ENCODE results near the gene TRA2A.

DNA sequence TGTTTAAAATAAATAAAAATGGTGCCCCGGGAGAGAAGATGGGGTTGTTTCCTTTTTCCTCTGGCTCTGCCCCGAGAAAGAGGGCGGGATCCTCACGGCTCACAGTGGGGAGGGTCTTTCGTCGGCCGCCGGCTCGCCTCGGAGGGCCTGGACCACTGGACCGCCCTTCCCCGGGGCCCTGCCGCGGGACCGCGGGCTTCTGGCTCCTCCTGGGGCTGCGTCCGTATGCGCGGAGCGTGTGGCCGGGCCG lies 58.0 kb downstream of the TRA2A start:
- TF ChIP-seq, protein P1, sequence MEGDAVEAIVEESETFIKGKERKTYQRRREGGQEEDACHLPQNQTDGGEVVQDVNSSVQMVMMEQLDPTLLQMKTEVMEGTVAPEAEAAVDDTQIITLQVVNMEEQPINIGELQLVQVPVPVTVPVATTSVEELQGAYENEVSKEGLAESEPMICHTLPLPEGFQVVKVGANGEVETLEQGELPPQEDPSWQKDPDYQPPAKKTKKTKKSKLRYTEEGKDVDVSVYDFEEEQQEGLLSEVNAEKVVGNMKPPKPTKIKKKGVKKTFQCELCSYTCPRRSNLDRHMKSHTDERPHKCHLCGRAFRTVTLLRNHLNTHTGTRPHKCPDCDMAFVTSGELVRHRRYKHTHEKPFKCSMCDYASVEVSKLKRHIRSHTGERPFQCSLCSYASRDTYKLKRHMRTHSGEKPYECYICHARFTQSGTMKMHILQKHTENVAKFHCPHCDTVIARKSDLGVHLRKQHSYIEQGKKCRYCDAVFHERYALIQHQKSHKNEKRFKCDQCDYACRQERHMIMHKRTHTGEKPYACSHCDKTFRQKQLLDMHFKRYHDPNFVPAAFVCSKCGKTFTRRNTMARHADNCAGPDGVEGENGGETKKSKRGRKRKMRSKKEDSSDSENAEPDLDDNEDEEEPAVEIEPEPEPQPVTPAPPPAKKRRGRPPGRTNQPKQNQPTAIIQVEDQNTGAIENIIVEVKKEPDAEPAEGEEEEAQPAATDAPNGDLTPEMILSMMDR (CRISPR knock-in tag; IDR thresholded peaks at IDR 0.05): no peak
- TF ChIP-seq MAFK (conservative IDR thresholded peaks at IDR 0.05 in 1 of 2, IDR thresholded peaks at IDR 0.05 in 1 of 2; ENCODE audit: low read length in 2 of 2) (no peak), ZNF629 (CRISPR knock-in tag; conservative IDR thresholded peaks at IDR 0.05) (no peak), ERF (CRISPR knock-in tag; IDR thresholded peaks at IDR 0.05) (no peak), ZNF549 (CRISPR knock-in tag; IDR thresholded peaks at IDR 0.05) (no peak), ZNF441 (CRISPR knock-in tag; IDR thresholded peaks at IDR 0.05; ENCODE audit: borderline replicate concordance) (no peak)

Data from HepG2 (cell line).